GM19324 (cell line): ENCODE results near the gene XIST.
"Not testable (repeated sequence)": the region's sequence is repeated elsewhere in the genome, so short reads cannot be mapped to it uniquely, and the experiment has no call there.

Source experiments
- ATAC-seq: cut with Tn5 transposase; IDR thresholded peaks from one replicate; pipeline ENCODE4 v1.9.1; 2021; ENCODE audit warnings: mild to moderate bottlenecking, moderate library complexity; ENCODE audit not compliant: unreplicated experiment, low FRiP score

The XIST gene

GRCh38 chrX:73852467-73852866 lies at the start of gene XIST:
XIST (minus strand) TSS chrX:73852714.
- ATAC-seq, result no peak

GRCh38 chrX:73898315-73898714 lies 45.8 kb upstream of the XIST start:
- not testable (repeated sequence) for ATAC-seq

GRCh38 chrX:73892515-73893090 lies 40.1 kb upstream of the XIST start:
- not testable (repeated sequence) for ATAC-seq

DNA sequence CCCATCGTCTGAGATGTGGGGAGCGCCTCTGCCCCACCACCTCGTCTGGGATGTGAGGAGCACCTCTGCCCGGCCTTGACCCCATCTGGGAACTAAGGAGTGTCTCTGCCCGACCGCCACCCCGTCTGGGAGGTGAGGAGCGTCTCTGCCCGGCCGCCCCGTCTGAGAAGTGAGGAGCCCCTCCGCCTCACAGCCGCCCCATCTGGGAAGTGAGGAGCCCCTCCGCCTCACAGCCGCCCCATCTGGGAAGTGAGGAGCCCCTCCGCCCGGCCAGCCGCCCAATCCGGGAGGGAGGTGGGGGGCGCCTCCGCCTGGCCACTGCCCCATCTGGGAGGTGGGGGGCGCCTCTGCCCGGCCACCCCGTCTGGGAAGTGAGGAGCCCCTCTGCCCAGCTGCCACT lies 29.7 kb upstream of the XIST start:
- not testable (repeated sequence) for ATAC-seq

GRCh38 chrX:73877687-73878086 lies 25.2 kb upstream of the XIST start:
- ATAC-seq, result no peak

DNA sequence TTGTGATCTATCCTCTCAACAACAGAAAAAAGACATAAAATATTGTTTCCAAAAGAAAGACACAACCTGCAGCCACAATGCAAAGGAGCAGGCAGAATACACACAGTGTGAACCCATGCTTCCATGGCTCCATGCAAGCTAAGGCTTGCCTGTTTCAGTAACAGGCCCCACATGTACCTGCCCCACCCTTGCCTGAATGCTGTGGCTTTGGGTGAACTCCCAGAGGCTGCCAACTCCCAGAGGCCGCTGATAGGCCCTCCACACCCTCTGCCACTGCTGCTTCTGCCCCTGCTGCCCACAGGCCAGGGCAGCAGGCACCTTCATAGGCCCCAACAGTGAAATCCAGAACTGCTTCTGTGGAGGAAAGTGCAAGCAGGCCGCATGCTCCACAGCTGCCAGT lies 24.4 kb upstream of the XIST start:
- ATAC-seq, result no peak

DNA sequence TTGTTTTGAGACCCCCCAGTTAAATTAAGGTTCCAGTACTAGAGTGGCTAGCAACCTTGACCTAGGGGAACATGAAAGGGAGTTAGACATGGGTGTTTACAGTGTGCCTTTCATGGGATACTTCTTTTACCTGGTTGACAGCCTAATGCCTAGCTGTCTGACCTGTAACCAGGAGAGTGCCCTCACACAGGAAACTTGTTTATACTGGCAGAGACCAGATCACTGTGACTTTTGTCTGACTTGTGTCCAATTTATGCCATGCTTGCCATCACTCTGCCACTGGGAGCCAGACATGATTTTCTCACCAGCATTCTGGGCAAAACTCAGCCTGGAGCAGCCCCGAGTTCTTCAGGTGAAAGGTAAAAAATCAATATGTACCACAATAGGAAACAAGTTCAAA lies 16.4 kb upstream of the XIST start:
- no peak for ATAC-seq

GRCh38 chrX:73867144-73867543 lies 14.6 kb upstream of the XIST start:
- no peak for ATAC-seq

DNA sequence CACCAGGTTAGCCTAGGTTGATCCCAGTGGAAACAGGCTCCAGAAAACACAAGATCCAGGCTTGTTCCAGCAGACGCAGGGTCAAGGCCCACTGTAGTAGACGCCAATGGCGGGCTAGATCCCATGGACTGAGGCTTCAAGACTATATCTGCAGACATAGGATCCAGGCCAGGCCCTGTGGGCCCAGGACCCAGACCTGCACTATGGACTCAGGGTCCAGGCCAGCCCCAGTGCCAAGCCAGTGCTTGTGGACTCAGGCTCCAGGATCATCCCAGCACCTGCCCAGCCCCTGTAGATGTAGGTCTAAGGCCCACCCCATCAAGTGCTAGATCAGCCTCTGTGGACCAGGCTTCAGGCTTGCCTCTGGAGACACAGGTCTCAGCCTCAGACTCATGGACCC lies 11.3 kb upstream of the XIST start:
- no peak for ATAC-seq

GRCh38 chrX:73863268-73863667 lies 10.8 kb upstream of the XIST start:
- no peak for ATAC-seq

DNA sequence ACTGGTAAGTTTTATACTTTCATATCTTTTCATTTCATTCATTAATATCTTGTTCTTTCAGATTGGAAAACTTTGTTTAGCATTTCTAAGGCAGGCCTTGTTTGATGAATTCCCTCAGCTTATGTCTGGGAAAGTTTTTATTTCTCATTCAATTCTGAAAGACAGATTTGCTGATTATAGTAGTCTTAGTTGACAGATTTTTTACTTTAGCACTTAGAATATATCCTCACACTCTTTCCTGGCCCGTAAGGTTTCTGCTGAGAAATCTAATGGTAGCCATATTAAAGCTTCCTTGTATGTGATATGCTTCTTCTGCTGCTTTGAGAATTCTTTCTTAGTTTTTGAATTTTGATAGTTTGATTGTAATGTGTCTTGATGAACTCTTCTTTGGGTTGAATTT lies 7.1 kb upstream of the XIST start:
- ATAC-seq, result no peak

GRCh38 chrX:73855546-73855945 lies 3.0 kb upstream of the XIST start:
- no peak for ATAC-seq

DNA sequence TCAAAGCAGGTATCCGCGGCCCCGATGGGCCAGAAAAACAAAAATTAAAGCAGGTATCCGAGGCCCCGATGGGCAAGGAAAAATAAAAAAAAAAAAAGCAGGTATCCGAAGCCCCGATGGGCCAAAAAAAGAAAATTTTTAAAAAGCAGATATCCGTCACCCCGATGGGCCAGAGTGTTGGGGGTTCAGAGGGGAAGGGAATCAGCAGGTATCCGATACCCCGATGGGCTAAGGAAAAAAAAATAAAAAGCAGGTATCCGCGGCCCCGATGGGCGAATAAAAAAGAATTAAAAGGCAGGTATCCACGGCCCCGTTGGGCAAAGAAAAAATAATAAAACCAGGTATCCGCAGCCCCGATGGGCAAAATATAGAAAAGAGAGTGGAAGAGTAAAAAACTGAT lies 492 bp downstream of the XIST start:
- no peak for ATAC-seq

DNA sequence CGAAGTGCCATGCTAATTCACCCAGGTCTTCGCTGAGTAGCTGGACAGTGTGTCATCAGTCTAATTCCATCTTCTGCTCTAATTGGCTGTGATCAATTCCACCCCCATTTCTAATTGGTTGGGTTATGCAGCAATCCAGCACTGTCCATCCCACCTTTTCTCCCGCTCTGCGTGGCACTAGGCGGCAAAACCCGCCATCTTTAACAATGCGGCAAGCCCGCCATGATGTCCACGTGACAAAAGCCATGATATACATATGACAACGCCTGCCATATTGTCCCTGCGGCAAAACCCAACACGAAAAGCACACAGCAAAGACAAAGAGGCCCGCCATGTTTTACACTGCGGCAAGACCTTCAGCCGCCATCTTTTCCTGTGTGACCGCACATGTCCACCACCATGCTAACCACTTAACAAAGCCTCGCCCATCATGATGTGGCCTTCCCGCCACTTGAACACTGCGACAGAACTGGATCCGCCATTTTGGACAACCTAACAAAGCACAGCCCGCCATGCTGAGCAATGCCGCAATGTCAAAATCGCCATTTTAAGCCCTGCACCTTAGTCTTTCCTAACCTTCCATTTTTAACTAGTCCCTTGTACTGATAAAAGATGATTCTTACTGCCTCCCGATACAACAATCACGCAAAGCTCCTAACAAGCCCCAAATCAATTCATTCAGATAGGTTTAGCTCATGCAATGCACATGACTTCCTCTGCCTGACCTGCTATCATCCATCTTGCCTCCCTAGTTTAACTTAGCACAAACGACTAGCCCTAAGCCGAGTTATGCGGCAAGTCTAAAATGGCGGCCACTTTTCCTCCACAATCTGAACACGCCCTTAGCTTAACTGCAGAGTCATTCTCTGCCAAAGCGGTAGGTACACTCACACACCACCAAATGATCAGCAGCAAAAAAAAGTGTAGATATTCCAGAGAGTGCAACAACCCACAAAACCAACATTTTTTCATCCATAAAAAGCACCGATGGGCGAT lies 1.2 kb downstream of the XIST start:
- ATAC-seq, result peak; percentile 79

- ATAC-seq, result no peak
These were observed 2.1 kb downstream of the XIST start for GRCh38 chrX:73850124-73851013.

DNA sequence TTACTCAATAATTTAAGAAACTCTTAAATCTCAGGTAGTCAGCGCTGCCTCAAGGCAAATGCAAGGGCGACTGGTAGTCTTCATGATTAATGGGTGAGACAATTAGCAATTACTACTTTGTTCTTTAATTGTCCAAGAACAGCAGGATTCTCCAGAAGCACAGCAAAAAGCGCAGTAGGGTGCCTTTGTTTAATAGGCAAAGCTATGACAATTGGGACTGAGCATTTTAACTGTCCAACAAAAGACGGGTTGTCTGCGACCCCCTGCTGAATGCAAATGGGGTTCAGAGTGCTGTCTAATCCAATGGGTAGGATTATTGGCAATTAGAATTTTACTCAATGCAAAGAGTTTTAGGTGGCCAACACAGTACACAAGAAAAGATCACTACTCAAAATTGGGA lies 3.4 kb downstream of the XIST start:
- no peak for ATAC-seq

DNA sequence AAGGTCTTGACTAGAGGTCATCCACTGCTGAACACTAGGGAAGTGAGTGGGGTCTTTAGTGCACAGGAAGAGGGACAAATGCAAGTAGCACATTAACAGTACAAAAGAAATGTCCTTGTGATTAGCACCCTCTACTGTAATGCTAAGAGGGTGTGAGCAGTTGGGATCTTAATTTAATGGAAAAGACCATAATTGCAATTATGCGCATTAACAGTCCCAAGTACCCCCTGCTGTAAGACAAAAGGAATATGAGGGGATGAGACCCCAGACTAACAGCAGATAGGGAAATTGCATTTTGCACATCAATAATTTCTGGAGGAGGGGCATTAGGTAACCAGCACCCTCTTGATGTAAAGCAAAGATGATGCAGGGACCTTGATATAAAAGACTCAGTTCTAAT lies 4.5 kb downstream of the XIST start:
- no peak for ATAC-seq

- no peak for ATAC-seq
These were observed 5.4 kb downstream of the XIST start for GRCh38 chrX:73847100-73847499.

DNA sequence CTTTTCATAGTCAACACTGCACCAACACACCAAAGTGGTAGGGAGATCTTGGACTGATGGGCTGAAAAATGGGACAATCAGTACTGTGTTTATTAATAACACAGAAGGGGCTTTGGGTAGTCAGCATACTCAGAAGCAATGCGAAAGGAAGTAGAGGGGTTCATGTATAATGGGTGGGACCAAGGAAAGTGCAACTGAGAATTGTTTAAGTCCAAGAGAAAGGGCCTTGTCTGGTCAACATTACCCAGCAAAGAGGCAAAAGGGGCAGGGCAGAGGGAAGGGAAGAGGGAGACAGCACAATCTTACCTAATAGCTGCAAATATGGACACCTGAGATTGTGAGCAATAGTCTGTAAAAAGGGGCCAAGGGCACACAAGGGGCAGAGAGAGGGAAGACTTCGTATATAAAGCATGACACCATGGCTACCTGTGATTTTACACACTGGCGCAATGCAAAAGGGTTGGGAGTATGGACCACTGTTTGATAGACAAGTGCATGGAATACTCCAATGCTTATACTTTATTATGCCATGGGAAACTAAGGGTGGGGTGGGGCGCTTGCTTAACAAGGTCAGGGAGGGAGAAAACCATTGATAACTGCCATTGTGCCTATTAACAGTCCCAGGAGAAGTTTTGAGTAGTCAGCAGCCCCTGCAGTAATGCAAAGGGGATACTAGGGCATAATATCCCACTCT lies 9.8 kb downstream of the XIST start:
- no peak for ATAC-seq

- ATAC-seq, result no peak
These were observed 11.2 kb downstream of the XIST start for GRCh38 chrX:73841337-73841736.
